Neural crest cell (in vitro differentiated cells): ENCODE measurements around the gene IFIH1. TPM values are rescaled to one million over a fixed set of nuclear protein-coding genes. Genes with fewer than 3 reads are reported as not detected.

Source experiments
- DNase-seq: peaks from one replicate; pipeline ENCODE4 v3.0.0; 2021; ENCODE audit warnings: low read depth, mixed read lengths, low spot score
- H3K27ac Mint-ChIP-seq: one replicate; pipeline ENCODE4 v1.8.0; 2021; ENCODE audit warnings: mild to moderate bottlenecking, mixed read lengths; ENCODE audit not compliant: unreplicated experiment
- H3K27me3 Mint-ChIP-seq: 2 replicates; pipeline ENCODE4 v1.8.0; 2021; ENCODE audit warnings: low read depth, mild to moderate bottlenecking, mixed read lengths
- H3K36me3 Mint-ChIP-seq: 2 replicates; pipeline ENCODE4 v1.8.0; 2021; ENCODE audit warnings: low read depth, mild to moderate bottlenecking, mixed read lengths
- H3K4me1 Mint-ChIP-seq: 2 replicates; pipeline ENCODE4 v1.8.0; 2021; ENCODE audit warnings: mixed read lengths
- H3K4me3 Mint-ChIP-seq: one replicate; pipeline ENCODE4 v1.8.0; 2021; ENCODE audit warnings: mild to moderate bottlenecking, mixed read lengths
- H3K9me3 Mint-ChIP-seq: 2 replicates; pipeline ENCODE4 v1.8.0; 2021; ENCODE audit warnings: mixed read lengths
- CTCF ChIP-seq: fragments of 200-600 bp; sonication (generic); conservative IDR thresholded peaks from 2 replicates; pipeline ENCODE4 v1.5.0; 2021; ENCODE audit warnings: antibody characterized with exemption, mild to moderate bottlenecking
- total RNA-seq: library from RNA; stranded (reverse); gene quantifications from 2 replicates; pipeline ENCODE4 v1.2.1, GENCODE V29; 2021

The IFIH1 gene
- total RNA-seq, 1 donor from 2014 or later: 0.23 TPM

- DNase-seq: no peak
- Mint-ChIP-seq H3K4me1 (peaks cover 7% of the 10 kb centered on the region), H3K27me3 (peaks cover 2% of the 10 kb centered on the region), H3K4me3 (no peak overlapping the region), H3K9me3 (no peaks in the 10 kb centered on the region), H3K36me3 (no peaks in the 10 kb centered on the region), H3K27ac (no peak overlapping the region)
- TF ChIP-seq CTCF: no peak
Observed at GRCh38 chr2:162232027-162232426, 86.5 kb downstream of the IFIH1 start.

GRCh38 chr2:162230761-162231160 lies 87.7 kb downstream of the IFIH1 start:
- Mint-ChIP-seq H3K36me3 (no peaks in the 10 kb centered on the region), H3K4me3 (no peak overlapping the region), H3K4me1 (peaks cover 7% of the 10 kb centered on the region), H3K9me3 (no peaks in the 10 kb centered on the region), H3K27me3 (peaks cover 2% of the 10 kb centered on the region), H3K27ac (no peak overlapping the region)
- no peak for DNase-seq
- TF ChIP-seq CTCF: no peak

GRCh38 chr2:162226836-162227235 lies 91.6 kb downstream of the IFIH1 start:
- TF ChIP-seq CTCF: no peak
- Mint-ChIP-seq H3K4me3 (no peak overlapping the region), H3K9me3 (no peaks in the 10 kb centered on the region)

GRCh38 chr2:162221064-162221463 lies 97.4 kb downstream of the IFIH1 start:
- no peaks in the 10 kb centered on the region for H3K36me3 Mint-ChIP-seq
- H3K4me1 Mint-ChIP-seq: no peaks in the 10 kb centered on the region
- no peak overlapping the region for H3K27ac Mint-ChIP-seq
- TF ChIP-seq CTCF: peak; percentile 85
- H3K9me3 Mint-ChIP-seq: no peaks in the 10 kb centered on the region
- DNase-seq: peak; percentile 47
- peaks cover 3% of the 10 kb centered on the region for H3K27me3 Mint-ChIP-seq
- no peak overlapping the region for H3K4me3 Mint-ChIP-seq

More at GRCh38 chr2:162226836-162227235, 91.6 kb downstream of the IFIH1 start:
- H3K4me1 Mint-ChIP-seq: no peaks in the 10 kb centered on the region
- peaks cover 2% of the 10 kb centered on the region for H3K27me3 Mint-ChIP-seq
- H3K27ac Mint-ChIP-seq: no peak overlapping the region
- H3K36me3 Mint-ChIP-seq: no peaks in the 10 kb centered on the region
- no peak for DNase-seq

- DNase-seq: no peak
- Mint-ChIP-seq H3K27ac (no peak overlapping the region), H3K4me1 (no peaks in the 10 kb centered on the region), H3K36me3 (no peaks in the 10 kb centered on the region), H3K27me3 (peaks cover 3% of the 10 kb centered on the region), H3K4me3 (no peak overlapping the region), H3K9me3 (no peaks in the 10 kb centered on the region)
- TF ChIP-seq CTCF: no peak
Observed at GRCh38 chr2:162220368-162220767, 98.1 kb downstream of the IFIH1 start.

- Mint-ChIP-seq H3K36me3 (no peaks in the 10 kb centered on the region), H3K4me1 (no peaks in the 10 kb centered on the region), H3K4me3 (no peak overlapping the region), H3K27me3 (peaks cover 3% of the 10 kb centered on the region), H3K27ac (no peak overlapping the region), H3K9me3 (no peaks in the 10 kb centered on the region)
- no peak for TF ChIP-seq CTCF
- DNase-seq: no peak
Observed at GRCh38 chr2:162219426-162219825, 99.1 kb downstream of the IFIH1 start.
